Esophagus muscularis mucosa (tissue), 4 donors: Measurements from ENCODE around the gene RPS3A. TPM values are rescaled to one million over a fixed set of nuclear protein-coding genes. Genes with fewer than 3 reads are reported as not detected.
"Not testable (repeated sequence)": the region's sequence is repeated elsewhere in the genome, so short reads cannot be mapped to it uniquely, and the experiment has no call there.

Experiments
- DNase-seq: peaks from one replicate; pipeline ENCODE4 v3.0.0-alpha.2; 2017; ENCODE audit errors: extremely low spot score
- H3K27ac ChIP-seq, 4 donors: fragments of 200-600 bp; sonication (generic); replicated peaks in 1 of 4; 1 replicate in 3 of 4; 2 replicates in 1 of 4; pipeline ENCODE4 v1.5.1; 2016 to 2019; ENCODE audit warnings: mild to moderate bottlenecking in 1 of 4
- H3K27me3 ChIP-seq, 4 donors: fragments of 200-600 bp; sonication (generic); one replicate each; pipeline versions ENCODE4 v1.5.1 to v1.6.0; 2016 to 2019
- H3K36me3 ChIP-seq, 4 donors: fragments of 200-600 bp; sonication (generic); one replicate each; pipeline ENCODE4 v1.5.1; 2016 to 2019
- H3K4me1 ChIP-seq, 4 donors: fragments of 200-600 bp; sonication (generic); one replicate each; pipeline ENCODE4 v1.5.1; 2016 to 2019
- H3K4me3 ChIP-seq, 4 donors: fragments of 200-600 bp; sonication (generic); 1 replicate in 2 of 4; 2 replicates in 2 of 4; pipeline ENCODE4 v1.5.1; 2016 to 2019; ENCODE audit warnings: mild to moderate bottlenecking in 4 of 4, moderate library complexity in 1 of 4
- H3K9me3 ChIP-seq, 4 donors: fragments of 200-600 bp; sonication (generic); 1 replicate in 3 of 4; 2 replicates in 1 of 4; pipeline ENCODE4 v1.5.1; 2016 to 2019
- EP300 ChIP-seq: sonication (generic); formaldehyde crosslinking; IDR thresholded peaks from one replicate; pipeline ENCODE4 v1.6.1; 2017; ENCODE audit warnings: antibody characterized with exemption
- POLR2A ChIP-seq: fragments of 450-650 bp; IDR thresholded peaks from one replicate; pipeline ENCODE4 v1.6.1; 2017; ENCODE audit warnings: antibody characterized with exemption, moderate library complexity, mild to moderate bottlenecking, low read depth
- POLR2AphosphoS5 ChIP-seq, 2 donors: sonication (generic); formaldehyde crosslinking; IDR thresholded peaks; one replicate each; pipeline ENCODE4 v1.6.1; 2017; ENCODE audit warnings: antibody characterized with exemption in 2 of 2
- WGBS: methylation state at CpG from one replicate; pipeline ENCODE4 v1.1.5; 2018; 5-methylcytosine and 5-hydroxymethylcytosine counted together
- intact Hi-C: fragments of 100-400 bp; cut with DNase I; formaldehyde crosslinking; loops from one replicate; pipeline ENCODE4 v1.15.1; 2023
- total RNA-seq, 4 donors: library from RNA; depleted of rRNA; stranded (reverse); fragments of >200 nt; gene quantifications; one replicate each; pipeline versions ENCODE4 v1.1.0 to v1.2.1, GENCODE V29; 2016
- TF ChIP-seq, protein P1 (sequence below), 3 experiments: fragments of 200-600 bp in 2 of 3; fragments of 450-650 bp in 1 of 3; sonication (generic) in 2 of 3; IDR thresholded peaks; one replicate each; pipeline ENCODE4 v1.5.1; 2017 to 2019; ENCODE audit warnings: antibody characterized with exemption in 3 of 3, mild to moderate bottlenecking in 2 of 3, moderate library complexity in 1 of 3

RPS3A gene
- total RNA-seq, 4 donors from 2014 or later, result 1,272 to 4,454 (median 2,978) TPM

DNA sequence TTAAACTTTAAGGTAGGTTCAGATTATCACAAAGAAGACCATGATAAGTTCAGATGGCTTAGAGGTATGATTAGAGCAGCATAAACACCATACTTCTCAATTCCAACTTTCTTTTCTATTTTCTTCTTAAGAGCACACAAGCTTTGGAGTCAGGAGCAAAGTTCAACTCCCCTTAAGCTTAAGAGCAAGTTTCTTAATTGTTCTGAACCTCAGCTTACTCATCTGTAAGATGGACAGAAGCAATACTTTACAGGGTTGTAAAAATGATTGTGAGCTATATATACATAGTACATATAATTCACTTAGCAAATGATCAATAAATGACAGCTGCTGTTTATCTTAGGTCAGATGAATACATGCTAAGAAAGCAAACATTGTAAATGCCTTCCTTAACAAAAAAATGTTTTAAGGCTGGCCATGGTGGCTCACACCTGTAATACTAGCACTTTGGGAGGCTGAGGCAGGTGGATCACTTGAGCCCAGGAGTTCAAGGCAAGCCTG lies 25.0 kb upstream of the RPS3A start:
- intact Hi-C loops, result no loop called here
- TF ChIP-seq POLR2AphosphoS5 (IDR thresholded peaks at IDR 0.05) (no peak), EP300 (no peak), POLR2A (no peak)
- TF ChIP-seq, protein P1, sequence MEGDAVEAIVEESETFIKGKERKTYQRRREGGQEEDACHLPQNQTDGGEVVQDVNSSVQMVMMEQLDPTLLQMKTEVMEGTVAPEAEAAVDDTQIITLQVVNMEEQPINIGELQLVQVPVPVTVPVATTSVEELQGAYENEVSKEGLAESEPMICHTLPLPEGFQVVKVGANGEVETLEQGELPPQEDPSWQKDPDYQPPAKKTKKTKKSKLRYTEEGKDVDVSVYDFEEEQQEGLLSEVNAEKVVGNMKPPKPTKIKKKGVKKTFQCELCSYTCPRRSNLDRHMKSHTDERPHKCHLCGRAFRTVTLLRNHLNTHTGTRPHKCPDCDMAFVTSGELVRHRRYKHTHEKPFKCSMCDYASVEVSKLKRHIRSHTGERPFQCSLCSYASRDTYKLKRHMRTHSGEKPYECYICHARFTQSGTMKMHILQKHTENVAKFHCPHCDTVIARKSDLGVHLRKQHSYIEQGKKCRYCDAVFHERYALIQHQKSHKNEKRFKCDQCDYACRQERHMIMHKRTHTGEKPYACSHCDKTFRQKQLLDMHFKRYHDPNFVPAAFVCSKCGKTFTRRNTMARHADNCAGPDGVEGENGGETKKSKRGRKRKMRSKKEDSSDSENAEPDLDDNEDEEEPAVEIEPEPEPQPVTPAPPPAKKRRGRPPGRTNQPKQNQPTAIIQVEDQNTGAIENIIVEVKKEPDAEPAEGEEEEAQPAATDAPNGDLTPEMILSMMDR (IDR thresholded peaks at IDR 0.05), result no peak
- Histone ChIP-seq H3K27ac (no peak overlapping the region), H3K27me3 (no peaks in the 10 kb centered on the region), H3K4me3 (no peak overlapping the region), H3K9me3 (no peaks in the 10 kb centered on the region), H3K36me3 (no peaks in the 10 kb centered on the region), H3K4me1 (no peaks in the 10 kb centered on the region)
- DNase-seq, result no peak

DNA sequence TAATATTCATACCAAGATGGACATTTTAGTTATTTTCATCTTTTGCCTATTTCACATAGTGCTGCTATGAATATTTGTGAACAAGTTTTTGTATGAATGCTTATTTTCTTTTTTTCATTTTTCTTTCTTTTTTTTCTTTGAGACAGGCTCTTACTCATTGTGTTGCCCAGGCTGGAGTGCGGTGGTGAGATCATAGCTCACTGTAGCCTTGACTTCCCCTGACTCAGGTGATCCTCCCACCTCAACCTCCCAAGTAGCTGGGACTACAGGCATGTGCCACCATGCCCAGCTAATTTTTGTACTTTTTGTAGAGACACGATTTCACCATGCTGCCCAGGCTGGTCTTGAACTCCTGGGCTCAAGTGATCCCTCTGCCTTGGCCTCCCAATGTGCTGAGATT lies 21.4 kb upstream of the RPS3A start:
- WGBS, result 98% methylated on average over 2 of the region's 2 CpGs

DNA sequence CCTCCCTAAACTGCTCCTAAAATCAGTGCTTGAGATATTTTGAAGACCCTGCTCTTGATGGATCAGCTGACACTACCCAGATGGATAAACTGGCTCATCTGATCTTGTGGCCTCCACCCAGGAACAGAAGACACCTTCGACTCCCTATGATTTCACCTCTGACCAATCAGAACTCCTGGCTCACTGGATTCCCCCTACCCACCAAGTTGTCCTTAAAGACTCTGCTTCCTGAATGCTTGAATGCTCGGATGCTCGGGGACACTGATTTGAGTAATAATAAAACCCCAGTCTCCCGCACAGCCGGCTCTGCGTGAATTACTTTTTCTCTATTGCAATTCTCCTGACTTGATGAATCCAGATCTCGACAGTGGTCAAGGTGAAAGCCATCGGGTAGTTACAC lies 12.0 kb upstream of the RPS3A start:
- no peaks in the 10 kb centered on the region for H3K36me3 ChIP-seq
- H3K4me1 ChIP-seq, result no peaks in the 10 kb centered on the region
- 85% methylated on average over 8 of the region's 8 CpGs for WGBS
- DNase-seq, result no peak
- intact Hi-C loops, result no loop called here
- H3K9me3 ChIP-seq, result no peaks in the 10 kb centered on the region
- H3K27me3 ChIP-seq, result peaks cover 0 to 4% (median 0%) of the 10 kb centered on the region in 4 donors
- TF ChIP-seq EP300 (no peak), POLR2AphosphoS5 (IDR thresholded peaks at IDR 0.05) (no peak)
- H3K4me3 ChIP-seq, result no peak overlapping the region
- H3K27ac ChIP-seq, result no peak overlapping the region

More for the DNA sequence above, 21.4 kb upstream of the RPS3A start:
- H3K4me3 ChIP-seq, H3K27me3 ChIP-seq, H3K4me1 ChIP-seq, intact Hi-C loops, H3K9me3 ChIP-seq, H3K36me3 ChIP-seq, H3K27ac ChIP-seq, DNase-seq: not testable (repeated sequence)

DNA sequence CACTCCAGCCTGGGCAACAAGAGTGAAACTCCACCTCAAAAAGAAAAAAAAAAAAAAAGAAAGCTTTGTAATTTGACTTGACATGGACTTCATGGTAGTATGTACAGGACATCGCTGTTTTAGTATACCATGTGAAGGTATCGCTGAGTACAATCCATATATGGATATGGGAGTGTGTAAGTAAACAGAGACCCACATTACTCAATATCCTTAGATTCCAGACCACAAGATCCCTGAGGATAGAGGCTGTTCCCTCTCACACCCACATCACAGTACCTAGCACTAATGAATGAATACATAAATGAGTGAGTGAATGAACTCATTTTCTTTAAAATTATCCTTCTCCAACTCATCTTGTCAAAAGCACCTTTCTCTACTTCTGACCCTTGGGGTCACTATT lies 8.4 kb upstream of the RPS3A start:
- peaks cover 0 to 4% (median 0%) of the 10 kb centered on the region in 4 donors for H3K27me3 ChIP-seq
- WGBS, result 93% methylated on average over 2 of the region's 2 CpGs
- no peak overlapping the region for H3K4me3 ChIP-seq
- H3K9me3 ChIP-seq, result no peaks in the 10 kb centered on the region
- TF ChIP-seq, protein P1 (IDR thresholded peaks at IDR 0.05), result no peak
- TF ChIP-seq EP300 (no peak), POLR2A (no peak), POLR2AphosphoS5 (IDR thresholded peaks at IDR 0.05) (no peak)
- H3K4me1 ChIP-seq, result no peaks in the 10 kb centered on the region
- H3K36me3 ChIP-seq, result no peaks in the 10 kb centered on the region
- H3K27ac ChIP-seq, result no peak overlapping the region
- no peak for DNase-seq
- intact Hi-C loops, result loop anchor here (10.0 kb wide), 1 partner anchor 1694 kb away; no protein-coding TSS in a partner anchor

DNA sequence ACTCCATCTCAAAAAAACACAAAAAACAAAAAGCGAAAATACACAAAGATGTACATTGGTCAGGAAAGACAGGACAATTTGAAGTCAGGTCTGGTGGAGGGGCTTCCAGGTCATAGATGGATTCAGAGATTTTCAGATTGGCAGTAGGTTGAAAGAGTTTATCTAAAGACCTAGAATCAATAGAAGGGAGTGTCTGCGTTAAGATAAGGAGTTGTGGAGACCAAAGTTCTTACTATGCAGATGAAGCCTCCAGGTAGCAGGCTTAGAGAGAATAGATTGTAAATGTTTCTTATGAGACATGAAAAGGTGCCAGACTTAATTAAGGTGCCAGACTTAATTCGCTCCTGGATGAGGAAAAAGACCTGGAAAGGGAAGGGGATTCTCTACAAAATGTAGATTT lies 6.9 kb upstream of the RPS3A start:
- TF ChIP-seq, protein P1 (IDR thresholded peaks at IDR 0.05), result no peak
- TF ChIP-seq POLR2A (no peak), EP300 (no peak)
- no peaks in the 10 kb centered on the region for H3K4me1 ChIP-seq
- intact Hi-C loops, result loop anchor here (10.0 kb wide), 1 partner anchor 1692 kb away; no protein-coding TSS in a partner anchor
- WGBS, result 91% methylated on average over 3 of the region's 3 CpGs
- H3K27me3 ChIP-seq, result no peaks in the 10 kb centered on the region
- no peaks in the 10 kb centered on the region for H3K9me3 ChIP-seq
- H3K4me3 ChIP-seq, result no peak overlapping the region
- no peak for DNase-seq
- no peak overlapping the region for H3K27ac ChIP-seq
- H3K36me3 ChIP-seq, result no peaks in the 10 kb centered on the region

DNA sequence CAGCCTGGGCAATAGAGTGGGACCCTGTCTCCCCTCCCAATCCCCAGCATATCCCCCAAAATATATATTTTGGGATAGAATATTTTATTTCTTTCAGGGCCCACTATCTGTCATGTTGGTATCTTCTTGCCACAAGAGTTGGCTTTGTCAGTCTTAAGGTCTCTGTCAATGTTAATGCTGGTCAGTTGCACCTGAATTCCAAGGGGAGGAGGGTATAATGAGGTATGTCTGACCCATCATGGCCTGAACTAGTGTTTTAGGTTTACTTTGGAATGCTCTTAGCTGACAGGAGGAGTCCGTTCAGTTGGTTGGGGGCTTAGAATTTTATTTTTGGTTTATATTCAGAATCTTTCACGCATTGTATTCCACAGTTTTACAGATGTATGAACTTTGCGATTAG lies 6.2 kb upstream of the RPS3A start:
- Histone ChIP-seq H3K4me1 (no peaks in the 10 kb centered on the region), H3K4me3 (no peak overlapping the region), H3K36me3 (no peaks in the 10 kb centered on the region), H3K9me3 (no peaks in the 10 kb centered on the region), H3K27me3 (no peaks in the 10 kb centered on the region), H3K27ac (no peak overlapping the region)
- TF ChIP-seq POLR2AphosphoS5 (IDR thresholded peaks at IDR 0.05) (no peak), EP300 (no peak), POLR2A (no peak)
- TF ChIP-seq, protein P1 (IDR thresholded peaks at IDR 0.05), result no peak
- DNase-seq, result no peak
- WGBS, result 63% methylated on average over 3 of the region's 3 CpGs
- intact Hi-C loops, result loop anchor here (10.0 kb wide), 1 partner anchor 1692 kb away; no protein-coding TSS in a partner anchor
